ENCODE results near the gene TNRC18.
"Not testable (repeated sequence)": the region's sequence is repeated elsewhere in the genome, so short reads cannot be mapped to it uniquely, and the experiment has no call there.

GRCh38 chr7:5269992-5270657 lies 153.5 kb downstream of the TNRC18 start:
- TF ChIP-seq EZH2 (IDR thresholded peaks at IDR 0.05; ENCODE audit: borderline replicate concordance, low read depth, low read length, severe bottlenecking); CTCF (IDR thresholded peaks at IDR 0.05; ENCODE audit: borderline replicate concordance, extremely low read depth, low read length, poor library complexity, severe bottlenecking): not testable (repeated sequence)

All from DND-41 (cell line).